HG03066 (cell line): ENCODE results near the gene PLEKHA7.
"Not testable (repeated sequence)": the region's sequence is repeated elsewhere in the genome, so short reads cannot be mapped to it uniquely, and the experiment has no call there.

Experiments
- ATAC-seq: cut with Tn5 transposase; IDR thresholded peaks from one replicate; pipeline ENCODE4 v1.9.1; 2021; ENCODE audit warnings: low read depth; ENCODE audit not compliant: unreplicated experiment

PLEKHA7 gene

GRCh38 chr11:16945671-16946469 is 68.3 kb downstream of the PLEKHA7 start:
- peak; percentile 77 for ATAC-seq

DNA sequence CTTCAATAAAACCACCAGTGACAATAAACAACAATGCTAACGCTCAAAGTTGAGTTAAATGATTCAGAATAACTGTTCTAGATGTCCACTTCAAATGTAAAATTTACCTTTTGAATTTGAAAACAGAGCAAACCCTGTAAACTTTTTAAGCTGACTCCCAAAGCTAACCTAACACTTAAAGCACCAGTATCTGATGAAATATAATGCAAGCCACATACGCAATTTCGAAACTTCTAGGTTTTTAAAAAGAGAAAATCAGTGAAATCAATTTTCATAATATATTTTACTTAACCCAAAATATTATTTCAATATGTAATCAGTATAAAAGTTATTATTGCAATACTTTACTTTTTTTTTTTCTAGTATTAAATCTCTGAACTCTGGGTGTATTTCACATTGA is 71.3 kb downstream of the PLEKHA7 start:
- ATAC-seq = no peak

DNA sequence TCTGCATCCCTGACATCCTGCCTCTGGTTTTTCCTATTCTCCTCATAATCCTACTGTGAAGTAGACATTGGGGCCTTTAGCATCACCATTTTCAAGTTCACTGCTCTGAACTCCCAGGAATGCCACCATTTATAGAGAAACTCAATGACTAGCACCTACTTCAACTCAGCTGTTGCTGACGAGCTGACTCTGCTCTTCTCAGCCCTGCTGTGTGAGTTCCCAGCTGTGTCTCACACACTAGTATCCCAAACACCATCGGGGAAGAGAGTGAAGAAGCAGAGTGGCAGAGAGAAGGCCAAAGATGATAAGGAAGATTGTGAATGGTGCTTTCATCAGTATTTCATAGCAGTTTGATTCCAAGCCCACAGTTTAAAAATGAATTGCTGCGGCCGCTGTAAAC is 71.9 kb downstream of the PLEKHA7 start:
- no peak for ATAC-seq

DNA sequence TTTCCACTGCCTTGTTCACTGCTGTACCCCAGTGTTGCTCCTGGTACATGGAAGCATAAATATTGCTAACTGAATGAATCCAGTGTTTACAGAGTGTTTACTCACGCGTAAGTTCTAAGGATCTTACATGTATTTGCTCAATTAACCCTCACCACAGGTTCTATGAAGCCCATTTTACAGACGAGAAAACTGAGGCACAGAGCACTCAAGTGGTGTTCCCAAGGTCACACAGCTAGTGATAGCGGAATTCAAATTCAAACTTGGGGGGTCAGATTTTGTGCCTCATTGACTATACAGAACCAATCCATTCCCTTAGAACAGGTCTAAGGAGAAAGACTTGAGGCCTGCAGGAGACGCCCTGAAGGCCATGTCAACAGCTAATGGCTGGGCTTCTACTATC is 72.3 kb downstream of the PLEKHA7 start:
- no peak for ATAC-seq

DNA sequence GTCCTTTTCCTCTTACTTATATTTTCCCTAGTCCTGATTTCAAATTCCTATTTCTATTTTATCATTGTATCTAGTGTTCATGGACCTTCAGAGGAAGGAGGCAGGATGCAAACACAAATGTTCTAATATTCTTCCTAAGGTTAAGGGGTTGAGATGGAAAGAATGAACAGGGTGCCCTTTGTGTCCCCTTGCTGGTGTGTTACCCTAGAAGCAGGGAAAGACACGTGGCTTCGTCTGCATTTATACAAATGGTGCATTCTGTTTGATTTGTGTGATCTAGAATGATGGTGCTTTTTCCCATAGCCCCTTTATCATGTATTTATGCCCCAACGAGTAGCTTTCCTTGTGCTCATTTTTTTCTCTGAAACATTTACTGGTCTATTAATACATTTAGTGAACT is 76.2 kb downstream of the PLEKHA7 start:
- ATAC-seq = no peak

GRCh38 chr11:16936643-16937042 is 77.6 kb downstream of the PLEKHA7 start:
- ATAC-seq = no peak

- ATAC-seq = peak; percentile 75
These were observed 78.5 kb downstream of the PLEKHA7 start for GRCh38 chr11:16935518-16936302.

- no peak for ATAC-seq
These were observed 80.2 kb downstream of the PLEKHA7 start for GRCh38 chr11:16933756-16934603.

GRCh38 chr11:16933291-16933690 is 80.9 kb downstream of the PLEKHA7 start:
- ATAC-seq = no peak

DNA sequence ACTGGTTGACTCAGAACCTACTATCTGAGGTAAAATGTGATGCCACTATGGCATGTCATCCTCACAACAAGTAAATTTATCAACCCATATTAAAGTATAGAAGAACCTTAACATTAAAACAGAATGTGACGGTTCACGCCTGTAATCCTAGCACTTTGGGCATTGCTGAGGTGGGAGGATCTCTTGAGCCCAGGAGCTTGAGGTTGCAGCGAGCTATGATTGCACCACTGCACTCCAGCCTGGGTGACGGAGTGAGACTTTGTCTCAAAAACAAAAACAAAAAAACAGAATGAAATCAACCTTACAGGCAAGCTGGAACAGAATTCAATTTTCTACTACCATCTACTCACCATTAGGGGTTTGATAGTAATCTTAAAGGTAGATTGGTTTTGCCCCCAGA is 86.2 kb downstream of the PLEKHA7 start:
- ATAC-seq = no peak

DNA sequence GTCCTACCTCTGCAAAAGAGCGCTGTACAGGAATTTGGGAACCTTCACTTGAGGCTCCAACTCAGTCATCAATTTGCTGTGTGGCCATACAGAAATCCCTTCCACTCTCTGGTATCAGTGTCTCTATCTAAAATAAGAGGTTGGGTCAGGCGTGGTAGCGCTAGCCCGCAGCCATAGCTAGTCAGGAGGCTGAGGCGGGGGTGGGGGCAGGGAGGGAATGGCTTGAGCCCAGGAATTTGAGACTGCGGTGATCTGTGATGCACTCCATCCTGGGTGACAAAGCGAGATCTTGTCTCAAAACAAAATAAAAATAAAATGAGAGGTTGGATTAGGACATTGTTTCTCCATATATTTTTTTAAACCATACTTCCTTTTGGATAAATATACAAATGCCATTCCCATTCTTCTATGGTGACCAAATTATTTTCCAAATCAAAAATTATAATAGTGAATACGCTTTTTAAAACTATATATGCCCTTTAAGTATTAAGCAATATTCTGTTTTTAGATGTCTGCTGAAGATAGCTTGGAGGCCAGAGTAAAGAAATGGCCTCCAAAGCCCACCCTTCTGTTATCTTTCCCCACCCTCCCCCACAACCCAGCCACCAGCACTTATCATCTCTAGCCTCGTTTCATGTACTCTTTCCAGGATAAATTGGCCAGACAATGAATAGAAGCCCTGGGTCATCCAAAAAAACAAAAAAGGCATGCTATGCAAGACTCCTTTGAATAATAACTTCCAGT is 87.2 kb downstream of the PLEKHA7 start:
- no peak for ATAC-seq

- ATAC-seq = peak; percentile 27
These were observed 88.6 kb downstream of the PLEKHA7 start for GRCh38 chr11:16925561-16926065.

GRCh38 chr11:16924826-16925560 is 89.2 kb downstream of the PLEKHA7 start:
- peak; percentile 25 for ATAC-seq

GRCh38 chr11:16924462-16924825 is 89.8 kb downstream of the PLEKHA7 start:
- peak; percentile 48 for ATAC-seq

- ATAC-seq = peak; percentile 45
These were observed 90.2 kb downstream of the PLEKHA7 start for GRCh38 chr11:16923987-16924386.

GRCh38 chr11:16921668-16922067 is 92.5 kb downstream of the PLEKHA7 start:
- ATAC-seq = no peak

DNA sequence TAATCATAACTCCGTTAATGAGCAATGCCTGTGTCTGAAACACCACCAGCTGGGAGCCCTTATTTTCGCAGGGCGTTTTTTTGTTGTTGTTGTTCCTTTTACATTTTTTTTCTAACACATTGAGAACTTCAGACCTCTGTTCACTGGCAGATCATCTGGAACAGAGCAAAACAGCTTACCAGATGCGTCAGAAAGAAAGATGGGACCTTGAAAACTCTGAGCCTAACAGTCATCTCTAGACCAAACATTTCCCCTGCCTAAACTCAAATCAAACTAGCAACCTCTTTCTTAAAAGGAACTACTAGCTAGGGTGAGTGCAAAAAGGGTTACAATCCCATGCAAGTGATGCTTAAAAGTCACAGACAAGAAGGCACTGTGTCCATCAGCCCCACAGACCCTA is 93.2 kb downstream of the PLEKHA7 start:
- ATAC-seq = no peak

DNA sequence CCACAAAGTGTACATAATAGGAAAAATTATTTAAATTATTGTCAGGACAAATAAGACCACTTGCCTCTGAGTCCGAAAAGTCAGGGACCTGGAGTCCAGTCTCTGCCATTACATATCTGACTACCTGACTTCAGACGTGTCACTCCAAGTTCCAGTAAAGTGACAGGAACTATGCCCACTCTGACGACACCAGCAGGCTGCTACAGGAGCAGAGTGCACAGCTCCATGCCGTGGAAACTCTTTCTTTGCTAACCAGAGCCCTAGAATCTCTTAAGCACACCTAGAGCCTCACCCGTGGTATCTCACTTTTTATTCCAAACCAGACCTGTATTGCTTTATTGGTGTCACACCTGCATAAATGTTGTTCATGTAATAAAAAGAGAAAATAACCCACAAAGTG is 93.7 kb downstream of the PLEKHA7 start:
- ATAC-seq = no peak

GRCh38 chr11:16918543-16919182 is 95.6 kb downstream of the PLEKHA7 start:
- not testable (repeated sequence) for ATAC-seq
